GM12875 (cell line): ENCODE data around the gene TGFBR3.
"Not testable (repeated sequence)": the region's sequence is repeated elsewhere in the genome, so short reads cannot be mapped to it uniquely, and the experiment has no call there.

Experiments used
- H3K4me3 ChIP-seq: one replicate; pipeline ENCODE4 v1.5.1; 2011; ENCODE audit warnings: low read depth, low read length, control low read depth
- TF ChIP-seq, protein P1 (sequence below): IDR thresholded peaks from 2 replicates; pipeline ENCODE4 v1.5.1; 2011; ENCODE audit warnings: low read depth, mild to moderate bottlenecking, control low read depth, inconsistent platforms, low read length, moderate library complexity, borderline replicate concordance; ENCODE audit not compliant: insufficient read depth

TGFBR3 gene

DNA sequence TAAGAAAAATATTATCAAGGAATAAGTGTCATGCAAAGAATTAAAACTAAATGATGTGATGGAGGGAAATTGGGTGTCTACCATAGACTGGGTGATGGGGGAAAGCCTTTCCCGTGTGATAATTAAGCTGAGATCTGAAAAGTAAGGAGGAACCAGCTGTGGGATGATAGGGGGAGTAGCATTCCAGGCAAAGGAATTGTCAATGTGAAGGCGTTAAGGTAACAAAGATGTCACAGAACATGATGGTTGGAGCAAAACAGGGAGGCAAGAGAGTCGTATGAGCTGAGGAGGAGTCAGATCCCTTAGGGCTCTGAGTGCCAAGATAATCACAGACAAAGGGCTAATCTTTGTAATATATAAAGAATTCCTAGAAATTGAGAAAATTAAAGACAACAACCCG, 215.2 kb downstream of the TGFBR3 start:
- H3K4me3 ChIP-seq = no peak overlapping the region
- TF ChIP-seq, protein P1, sequence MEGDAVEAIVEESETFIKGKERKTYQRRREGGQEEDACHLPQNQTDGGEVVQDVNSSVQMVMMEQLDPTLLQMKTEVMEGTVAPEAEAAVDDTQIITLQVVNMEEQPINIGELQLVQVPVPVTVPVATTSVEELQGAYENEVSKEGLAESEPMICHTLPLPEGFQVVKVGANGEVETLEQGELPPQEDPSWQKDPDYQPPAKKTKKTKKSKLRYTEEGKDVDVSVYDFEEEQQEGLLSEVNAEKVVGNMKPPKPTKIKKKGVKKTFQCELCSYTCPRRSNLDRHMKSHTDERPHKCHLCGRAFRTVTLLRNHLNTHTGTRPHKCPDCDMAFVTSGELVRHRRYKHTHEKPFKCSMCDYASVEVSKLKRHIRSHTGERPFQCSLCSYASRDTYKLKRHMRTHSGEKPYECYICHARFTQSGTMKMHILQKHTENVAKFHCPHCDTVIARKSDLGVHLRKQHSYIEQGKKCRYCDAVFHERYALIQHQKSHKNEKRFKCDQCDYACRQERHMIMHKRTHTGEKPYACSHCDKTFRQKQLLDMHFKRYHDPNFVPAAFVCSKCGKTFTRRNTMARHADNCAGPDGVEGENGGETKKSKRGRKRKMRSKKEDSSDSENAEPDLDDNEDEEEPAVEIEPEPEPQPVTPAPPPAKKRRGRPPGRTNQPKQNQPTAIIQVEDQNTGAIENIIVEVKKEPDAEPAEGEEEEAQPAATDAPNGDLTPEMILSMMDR = no peak

DNA sequence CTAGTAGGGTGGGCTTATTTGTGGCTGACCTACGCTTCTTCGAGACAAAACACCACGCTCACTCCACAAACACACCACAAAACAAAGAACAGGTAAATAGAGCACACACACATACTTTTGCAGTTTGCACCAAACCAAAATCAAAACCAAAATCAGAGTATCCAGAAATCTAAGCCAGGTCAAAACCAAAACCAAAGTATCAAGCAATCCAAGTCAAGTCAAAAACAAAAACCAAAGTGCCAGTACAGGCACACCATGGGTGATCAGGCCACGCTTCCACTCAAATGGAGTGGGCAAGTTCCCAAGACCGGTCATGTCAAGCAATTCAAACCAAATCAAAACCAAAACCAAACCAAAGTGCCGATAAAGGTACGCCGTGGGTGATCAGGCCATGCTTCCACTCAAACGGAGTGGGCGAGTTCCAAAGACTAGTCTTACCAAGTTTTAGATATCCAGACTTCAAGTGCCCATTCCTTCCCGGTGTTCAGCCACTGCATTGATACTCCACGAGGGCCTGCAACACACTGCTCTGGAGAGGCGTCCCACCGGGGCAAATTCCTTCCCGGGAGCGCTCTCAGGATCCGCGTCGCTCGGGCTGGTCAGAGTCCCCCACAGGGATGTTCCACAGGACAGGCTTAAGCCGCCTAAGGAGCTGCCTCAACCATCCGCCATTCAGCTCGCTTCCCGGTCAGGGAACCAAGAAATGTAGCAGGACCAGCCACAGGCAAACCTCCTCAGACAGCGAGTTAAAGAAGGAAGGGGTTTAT, 216.2 kb downstream of the TGFBR3 start:
- TF ChIP-seq, protein P1 = no peak
- H3K4me3 ChIP-seq = no peak overlapping the region

DNA sequence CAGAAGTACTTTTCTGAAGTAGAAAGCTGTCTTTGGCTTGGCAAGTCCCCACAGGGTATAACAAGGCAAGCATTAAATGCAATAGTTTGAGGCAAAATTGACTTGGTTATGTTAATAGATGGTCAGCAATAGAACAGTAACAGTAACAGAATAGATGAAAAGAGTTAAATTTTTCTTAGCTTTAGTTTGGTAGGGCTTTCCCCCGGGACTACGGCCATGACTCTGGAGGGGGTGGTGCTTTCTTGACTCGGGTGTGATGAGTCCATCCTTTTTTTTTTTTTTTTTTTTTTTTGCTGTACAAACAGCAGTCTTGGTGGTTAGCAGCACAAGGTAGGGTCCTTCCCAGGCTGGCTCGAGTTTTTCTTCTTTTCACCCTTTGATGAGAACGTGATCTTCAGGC, 219.3 kb downstream of the TGFBR3 start:
- not testable (repeated sequence) for H3K4me3 ChIP-seq

DNA sequence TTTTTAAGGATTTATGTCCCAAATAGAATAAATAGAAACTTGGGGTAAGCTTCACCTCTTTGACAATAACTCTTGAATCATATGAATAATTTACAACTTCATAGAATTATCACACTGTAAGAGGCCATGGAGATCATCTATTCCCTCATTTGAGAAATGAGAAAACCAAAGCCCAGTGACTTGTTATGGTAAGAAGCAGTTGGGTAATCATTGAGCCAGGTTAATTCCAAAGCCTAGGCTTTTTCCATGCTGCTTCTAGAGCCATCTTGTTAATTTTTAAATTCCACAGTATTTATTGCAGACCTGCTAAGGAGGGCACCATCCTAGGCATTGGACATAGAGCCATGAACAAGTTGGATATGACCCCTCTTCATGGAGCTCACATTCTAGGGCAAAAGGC, 224.8 kb downstream of the TGFBR3 start:
- H3K4me3 ChIP-seq = no peak overlapping the region
- TF ChIP-seq, protein P1 = no peak

DNA sequence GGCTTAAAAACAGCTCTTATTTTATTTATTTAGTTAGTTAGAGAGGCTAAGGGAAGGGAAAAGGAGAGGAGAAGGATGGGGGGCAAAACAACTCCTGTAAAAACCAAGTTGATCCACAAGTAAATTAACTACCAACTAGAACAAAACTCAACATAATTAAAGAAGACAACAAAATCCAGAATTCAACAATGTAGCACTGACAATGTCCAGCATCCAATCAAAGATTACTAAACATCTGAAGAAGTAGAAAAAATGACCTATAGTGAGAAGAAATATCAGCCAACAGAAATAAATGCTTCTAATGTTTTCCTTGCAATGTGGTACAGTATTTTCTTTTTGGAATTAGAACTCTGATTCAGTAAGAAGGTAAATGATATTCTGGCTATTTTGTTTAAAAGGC, 225.2 kb downstream of the TGFBR3 start:
- TF ChIP-seq, protein P1 = no peak
- H3K4me3 ChIP-seq = no peak overlapping the region

DNA sequence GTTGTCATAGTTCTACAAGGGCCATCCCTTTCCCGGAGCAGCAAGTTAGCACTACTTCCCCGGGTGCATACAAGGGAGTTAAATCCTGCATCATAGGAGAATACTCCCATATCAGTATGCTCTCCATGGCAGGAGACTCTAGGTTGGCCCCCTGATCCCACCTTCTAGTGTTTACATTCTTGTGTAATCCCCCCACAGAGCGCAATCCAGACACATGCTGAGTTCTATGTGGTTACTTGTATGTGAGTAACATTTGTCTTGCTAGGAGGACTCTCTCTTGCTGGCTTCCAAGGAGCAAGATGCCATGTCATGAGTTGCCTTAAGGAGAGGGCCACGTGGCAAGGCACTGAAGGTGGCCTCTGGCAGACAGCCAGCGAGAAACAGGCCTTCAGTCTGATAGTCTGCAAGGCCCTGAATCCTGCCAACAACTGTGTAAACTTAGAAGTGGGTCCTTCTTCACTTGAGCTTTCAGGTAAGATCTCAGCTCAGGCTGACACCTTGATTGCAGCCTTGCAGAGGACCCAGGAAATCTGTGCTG, 230.0 kb downstream of the TGFBR3 start:
- H3K4me3 ChIP-seq = no peak overlapping the region
- TF ChIP-seq, protein P1 = no peak

DNA sequence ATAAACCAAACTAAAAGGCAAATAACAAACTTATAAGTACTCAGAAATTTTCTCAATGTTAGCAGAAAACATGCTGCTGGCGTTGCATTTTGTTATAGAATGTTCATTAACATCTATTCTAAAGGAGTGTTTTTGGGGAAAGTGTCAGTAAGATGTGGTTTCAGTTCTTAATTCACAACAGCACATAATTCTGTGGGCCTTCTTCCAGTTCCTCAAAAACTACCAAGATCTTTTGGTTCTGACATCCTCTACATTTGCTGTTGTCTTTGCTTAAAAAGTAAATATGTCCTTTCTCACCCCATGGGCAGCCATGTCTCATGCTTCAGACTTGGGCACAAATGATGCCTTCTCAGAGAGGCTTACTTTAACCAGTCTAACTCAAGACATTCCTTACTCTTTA, 232.8 kb downstream of the TGFBR3 start:
- H3K4me3 ChIP-seq = no peak overlapping the region
- TF ChIP-seq, protein P1 = no peak
